GM10266 (cell line): ENCODE data around the gene EXTL1.

Experiments
- DNase-seq: peaks from one replicate; pipeline ENCODE4 v3.0.0; 2012; ENCODE audit errors: extremely low spot score
- CTCF ChIP-seq: IDR thresholded peaks from 2 replicates; pipeline ENCODE4 v1.5.1; 2012; ENCODE audit warnings: mild to moderate bottlenecking, low read depth; ENCODE audit not compliant: control insufficient read depth, insufficient read depth; ENCODE audit errors: missing control alignments

EXTL1 gene

GRCh38 chr1:26055041-26055440 is 33.5 kb downstream of the EXTL1 start:
- no peak for DNase-seq
- TF ChIP-seq CTCF = no peak

- no peak for TF ChIP-seq CTCF
- no peak for DNase-seq
Observed at GRCh38 chr1:26057189-26057588, 35.6 kb downstream of the EXTL1 start.

GRCh38 chr1:26058052-26058595 is 36.5 kb downstream of the EXTL1 start:
- TF ChIP-seq CTCF = no peak

GRCh38 chr1:26059906-26060305 is 38.3 kb downstream of the EXTL1 start:
- TF ChIP-seq CTCF = no peak
- DNase-seq = no peak

More at GRCh38 chr1:26058052-26058595, 36.5 kb downstream of the EXTL1 start:
- no peak for DNase-seq

GRCh38 chr1:26060832-26061574 is 39.4 kb downstream of the EXTL1 start:
- no peak for TF ChIP-seq CTCF
- no peak for DNase-seq

- no peak for DNase-seq
- TF ChIP-seq CTCF = no peak
Observed at GRCh38 chr1:26064553-26064952, 43.0 kb downstream of the EXTL1 start.

- no peak for DNase-seq
- no peak for TF ChIP-seq CTCF
Observed at GRCh38 chr1:26066160-26066559, 44.6 kb downstream of the EXTL1 start.
